ENCODE measurements around the gene MSLN. TPM values are rescaled to one million over a fixed set of nuclear protein-coding genes. Genes with fewer than 3 reads are reported as not detected.
"Not testable (repeated sequence)": the region's sequence is repeated elsewhere in the genome, so short reads cannot be mapped to it uniquely, and the experiment has no call there.

Gene MSLN
- total RNA-seq, 1 experiment from 2014 or later = 0.54 TPM

DNA sequence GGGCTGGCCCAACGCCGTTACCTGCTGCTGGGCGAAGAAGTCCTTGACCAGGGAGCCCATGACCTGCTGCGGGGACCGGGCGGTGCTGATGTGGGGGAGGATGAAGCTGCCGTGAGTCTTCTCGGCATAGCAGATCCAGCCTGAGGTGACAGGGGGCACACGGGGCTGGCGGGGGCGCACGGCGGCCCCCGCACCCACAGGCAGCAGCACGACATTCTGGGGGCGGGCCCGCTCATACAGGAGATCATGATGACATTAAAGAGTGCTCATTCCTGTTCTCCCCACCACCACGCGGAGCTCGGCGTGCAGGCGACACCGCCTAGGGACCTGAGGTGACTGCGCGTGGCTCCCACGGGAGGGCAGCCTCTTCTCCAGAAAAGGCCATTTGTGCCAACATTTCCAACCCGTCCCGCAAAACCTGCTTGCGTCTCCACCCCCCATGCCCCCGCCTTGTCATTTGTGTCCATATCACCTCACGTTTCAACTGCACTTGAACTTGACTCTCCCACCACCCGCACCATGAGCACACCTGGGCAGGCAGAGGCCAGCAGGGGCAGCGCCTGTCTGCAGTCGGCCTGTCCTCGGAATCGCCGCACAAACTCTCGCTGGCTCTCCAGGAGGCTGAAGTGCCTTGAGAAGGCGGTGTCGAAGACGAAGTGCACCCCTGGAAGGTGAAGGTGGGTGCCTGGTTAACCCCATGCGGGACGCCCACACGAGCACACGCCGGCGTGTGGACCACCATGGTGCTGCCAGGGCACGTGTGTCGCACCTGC lies 26.1 kb upstream of the MSLN start:
- no peak for DNase-seq (ENCODE audit: extremely low read depth, low read depth)

GRCh38 chr16:734981-735881 lies 25.3 kb upstream of the MSLN start:
- no peak for DNase-seq (ENCODE audit: extremely low read depth, low read depth)

- no peak for DNase-seq (ENCODE audit: extremely low read depth, low read depth)
Measured at GRCh38 chr16:735982-736453, 24.5 kb upstream of the MSLN start.

DNA sequence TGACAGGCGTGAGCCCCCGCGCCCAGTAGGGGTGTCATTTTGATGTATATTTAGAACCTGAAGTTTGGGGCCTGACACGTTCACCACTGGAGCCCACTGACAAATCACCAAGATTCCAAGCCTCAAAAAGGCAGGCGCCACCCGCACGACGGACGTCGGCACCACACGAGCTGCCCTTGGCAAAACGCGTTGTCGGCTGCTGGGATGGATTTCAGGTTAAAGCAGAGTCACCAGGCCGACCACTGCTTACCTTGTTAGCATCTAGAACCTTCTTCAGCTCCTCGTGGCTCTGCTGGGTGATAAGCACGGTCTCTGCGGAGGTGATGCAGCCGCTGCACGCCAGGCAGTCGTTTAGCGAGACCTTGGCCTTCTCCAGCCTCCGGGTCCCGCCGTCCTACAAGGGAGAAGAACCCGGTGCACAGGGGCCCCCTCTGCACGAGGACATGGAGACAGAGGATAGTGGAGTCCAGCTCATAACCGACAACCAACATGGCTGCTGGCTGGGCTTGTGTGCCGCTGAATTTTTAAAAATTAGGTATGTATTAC lies 23.5 kb upstream of the MSLN start:
- DNase-seq (ENCODE audit: extremely low read depth, low read depth) = no peak

- no peak for DNase-seq (ENCODE audit: extremely low read depth, low read depth)
Measured at GRCh38 chr16:739560-740458, 20.7 kb upstream of the MSLN start.

DNA sequence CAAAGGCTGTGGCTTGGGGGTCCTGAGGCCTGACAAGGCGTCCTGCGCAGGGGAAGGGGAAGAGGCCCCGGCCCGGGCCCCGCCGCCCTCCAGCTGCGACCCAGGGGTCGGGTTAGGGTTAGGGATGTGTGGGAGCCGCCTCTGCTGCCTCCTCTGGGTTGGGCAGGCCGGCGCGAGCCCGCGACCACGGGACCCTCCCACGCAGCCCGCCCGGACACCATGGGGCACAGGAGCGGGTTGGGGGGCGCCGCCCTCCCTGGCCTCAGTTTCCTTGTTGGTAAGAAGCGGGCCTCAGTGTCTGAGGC lies 20.1 kb upstream of the MSLN start:
- no peak for DNase-seq (ENCODE audit: extremely low read depth, low read depth)

DNA sequence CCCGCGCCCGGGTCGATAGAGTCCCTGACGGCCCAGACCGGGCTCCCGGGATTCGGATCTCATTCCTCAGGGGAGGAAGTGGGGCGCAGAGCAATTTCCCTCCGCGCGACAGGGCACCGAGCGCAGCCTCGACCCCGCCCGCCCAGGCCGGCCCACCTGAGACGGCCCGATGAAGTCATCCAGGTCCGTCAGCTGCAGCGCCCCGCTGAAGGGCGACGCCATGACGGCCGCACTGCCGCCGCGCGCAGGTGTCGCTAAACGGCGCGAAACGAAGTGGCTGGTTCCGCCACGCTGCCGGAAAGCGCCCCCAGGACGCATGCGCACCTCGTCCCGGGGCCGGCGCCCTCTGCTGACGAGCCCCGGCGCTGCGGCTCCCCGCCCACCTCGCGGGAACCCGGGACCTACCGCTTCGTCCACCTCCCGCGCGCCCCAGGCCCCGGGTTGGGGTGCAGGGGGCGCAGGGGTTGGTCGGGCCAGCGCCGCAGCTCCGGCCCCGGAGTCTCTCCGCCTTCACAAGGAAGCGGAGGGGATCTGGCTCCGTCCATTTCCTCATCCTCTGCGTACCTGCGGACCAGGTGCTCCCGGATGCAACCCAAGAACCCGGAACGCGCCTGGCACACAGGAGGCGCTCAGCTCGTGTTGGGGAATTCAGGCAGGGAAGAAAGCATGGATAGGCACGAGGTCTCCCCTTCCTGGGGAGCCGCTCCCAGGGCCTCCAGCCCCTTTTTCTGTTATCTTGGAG lies 19.6 kb upstream of the MSLN start, which contains the start of gene CIAO3:
CIAO3 (minus strand) TSS at position 234 of the 742 bp plus-strand sequence; CDS start at position 222, 12 bp downstream.
- peak; percentile 85 for DNase-seq (ENCODE audit: extremely low read depth, low read depth)

GRCh38 chr16:741986-742629 lies 18.4 kb upstream of the MSLN start:
- no peak for DNase-seq (ENCODE audit: extremely low read depth, low read depth)

- DNase-seq (ENCODE audit: extremely low read depth, low read depth) = not testable (repeated sequence)
Measured at GRCh38 chr16:742894-743293, 17.6 kb upstream of the MSLN start.

DNA sequence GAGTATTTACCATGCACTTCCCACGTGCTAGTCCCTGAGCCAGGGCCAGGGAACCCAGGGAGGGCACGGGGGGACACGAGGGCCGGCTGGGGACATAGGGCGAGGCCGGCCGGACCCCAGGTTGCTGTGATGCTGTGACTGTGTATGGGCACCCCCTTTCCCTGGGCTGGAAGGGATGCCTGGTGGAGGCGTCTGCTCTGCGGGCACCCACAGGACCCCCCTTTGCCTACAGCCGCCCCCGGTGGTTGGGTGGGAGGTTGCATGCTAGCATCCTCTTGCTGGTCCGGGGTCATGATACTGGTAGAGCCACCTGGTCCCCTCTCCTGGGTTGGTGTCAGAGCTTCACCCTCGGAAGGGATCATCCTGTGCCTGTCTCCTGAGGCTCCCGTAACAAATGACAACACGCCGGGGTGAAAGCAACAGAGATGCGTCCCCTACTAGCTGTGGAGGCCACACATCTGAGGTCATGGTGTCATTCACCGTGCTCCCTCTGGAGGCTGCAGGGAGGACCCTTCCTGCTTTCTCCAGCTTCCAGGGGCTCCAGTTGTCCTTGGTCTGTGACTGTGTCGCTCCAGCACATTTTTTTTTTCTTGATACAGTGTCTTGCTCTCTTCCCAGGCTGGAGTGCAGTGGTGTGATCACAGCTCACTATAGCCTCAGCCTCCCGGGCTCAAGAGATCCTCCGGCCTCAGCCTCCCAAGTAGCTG lies 16.6 kb upstream of the MSLN start:
- no peak for DNase-seq (ENCODE audit: extremely low read depth, low read depth)

DNA sequence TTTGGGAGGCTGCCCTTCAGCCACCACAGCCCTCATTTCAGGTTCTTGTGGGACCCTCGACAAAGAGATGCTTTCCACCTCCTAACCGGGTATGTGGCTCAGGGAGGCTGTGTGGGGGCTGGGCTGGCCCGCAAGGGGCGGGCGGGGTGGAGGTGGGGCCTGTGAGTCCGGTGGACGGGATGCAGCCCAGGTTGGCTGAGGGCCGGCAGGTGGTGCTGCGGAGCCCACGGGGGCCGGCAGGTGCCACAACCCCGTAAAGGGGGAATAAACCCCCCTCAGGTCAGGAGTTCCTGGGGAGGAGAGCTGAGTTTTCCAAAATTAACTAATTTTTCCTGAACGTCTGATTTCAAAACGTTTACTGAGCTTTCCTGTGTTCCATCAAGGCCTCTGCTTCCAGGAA lies 14.8 kb upstream of the MSLN start:
- DNase-seq (ENCODE audit: extremely low read depth, low read depth) = no peak

GRCh38 chr16:746637-747036 lies 13.9 kb upstream of the MSLN start:
- no peak for DNase-seq (ENCODE audit: extremely low read depth, low read depth)

- no peak for DNase-seq (ENCODE audit: extremely low read depth, low read depth)
Measured at GRCh38 chr16:747978-748746, 12.4 kb upstream of the MSLN start.

GRCh38 chr16:749010-749409 lies 11.5 kb upstream of the MSLN start:
- DNase-seq (ENCODE audit: extremely low read depth, low read depth) = no peak

- DNase-seq (ENCODE audit: extremely low read depth, low read depth) = no peak
Measured at GRCh38 chr16:750485-750884, 10.0 kb upstream of the MSLN start.

GRCh38 chr16:751152-752006 lies 9.2 kb upstream of the MSLN start:
- no peak for DNase-seq (ENCODE audit: extremely low read depth, low read depth)

- no peak for DNase-seq (ENCODE audit: extremely low read depth, low read depth)
Measured at GRCh38 chr16:752007-752312, 8.6 kb upstream of the MSLN start.
